A549 (cell line): ENCODE results near the gene SUSD3. TPM values are rescaled to one million over a fixed set of nuclear protein-coding genes. Genes with fewer than 3 reads are reported as not detected.

ENCODE experiments used
- ATAC-seq, 2 experiments: fragments of 200-7000 bp in 1 of 2; fragments of >200 bp in 1 of 2; cut with Nextera tagmentation in 1 of 2; cut with Tn5 transposase in 1 of 2; 3 replicates each; pipeline versions ENCODE4 v1.8.0 to v1.9.1; 2018 to 2020; ENCODE audit warnings: mild to moderate bottlenecking in 1 of 2, moderate library complexity in 1 of 2
- CTCF ChIA-PET: fragments of 300-600 bp; sonication (Branson Sonifier 250); formaldehyde crosslinking; extraction: SDS; loops from one replicate; lab custom pipeline; 2021; ENCODE audit warnings: antibody characterized with exemption, inconsistent platforms; lab: Yijun Ruan, JAX
- POLR2A ChIA-PET: fragments of 350-600 bp; formaldehyde crosslinking; extraction: SDS; loops from one replicate; lab custom pipeline; 2021; ENCODE audit warnings: antibody characterized with exemption, inconsistent platforms; lab: Yijun Ruan, JAX
- DNase-seq, 2 experiments: peaks; one replicate each; pipeline versions ENCODE4 v3.0.0 to v3.0.0-alpha.2; 2011 to 2016; ENCODE audit warnings: low read depth in 1 of 2, low spot score in 1 of 2
- FAIRE-seq: peaks from 2 replicates; lab custom pipeline; 2011; peaks lifted over from hg19 to GRCh38; lab: Jason Lieb, UNC
- H3K27ac ChIP-seq, 2 experiments: fragments of >200 bp; sonication (Bioruptor Twin); formaldehyde crosslinking; 3 replicates each; pipeline ENCODE4 v1.5.1; 2016 to 2017
- H3K4me1 ChIP-seq: fragments of >200 bp; sonication (Bioruptor Twin); formaldehyde crosslinking; 3 replicates; pipeline ENCODE4 v1.6.1; 2016
- H3K4me2 ChIP-seq: fragments of >200 bp; sonication (Bioruptor Twin); formaldehyde crosslinking; 3 replicates; pipeline ENCODE4 v1.6.1; 2016
- H3K4me3 ChIP-seq: fragments of >200 bp; sonication (Bioruptor Twin); formaldehyde crosslinking; 3 replicates; pipeline ENCODE4 v1.5.1; 2016
- H3K9me3 ChIP-seq: fragments of >200 bp; sonication (Bioruptor Twin); formaldehyde crosslinking; 3 replicates; pipeline ENCODE4 v1.6.1; 2016
- BHLHE40 ChIP-seq: IDR thresholded peaks from 2 replicates; pipeline ENCODE4 v1.6.1; 2012; ENCODE audit warnings: low read depth, low read length, inconsistent platforms
- CBX2 ChIP-seq: fragments of 200-600 bp; sonication (generic); IDR thresholded peaks from 2 replicates; pipeline ENCODE4 v1.6.1; 2016; ENCODE audit warnings: low read depth, mild to moderate bottlenecking, borderline replicate concordance
- CEBPB ChIP-seq, 2 experiments: fragments of >200 bp in 1 of 2; sonication (Bioruptor Twin) in 1 of 2; formaldehyde crosslinking in 1 of 2; IDR thresholded peaks; 2 replicates each; pipeline ENCODE4 v1.6.1; 2012 to 2016
- CHD2 ChIP-seq: fragments of 150-350 bp; IDR thresholded peaks from 2 replicates; pipeline ENCODE4 v1.6.1; 2014; ENCODE audit warnings: low read length; ENCODE audit not compliant: partially characterized antibody
- EHF ChIP-seq: fragments of 250-450 bp; sonication (Bioruptor Pico); IDR thresholded peaks from 2 replicates; pipeline ENCODE4 v1.5.0; 2020; ENCODE audit warnings: mild to moderate bottlenecking
- EHMT2 ChIP-seq: fragments of 200-600 bp; sonication (generic); IDR thresholded peaks from 2 replicates; pipeline ENCODE4 v1.6.1; 2016; ENCODE audit warnings: antibody characterized with exemption, low read depth, mild to moderate bottlenecking, moderate library complexity
- ESRRA ChIP-seq: fragments of 150-350 bp; IDR thresholded peaks from 2 replicates; pipeline ENCODE4 v1.6.1; 2014; ENCODE audit warnings: mild to moderate bottlenecking, low read length, borderline replicate concordance
- FOXS1 ChIP-seq: fragments of 250-450 bp; sonication (Bioruptor Pico); IDR thresholded peaks from 2 replicates; pipeline ENCODE4 v1.5.0; 2020; ENCODE audit warnings: mild to moderate bottlenecking, moderate library complexity
- GATA3 ChIP-seq: IDR thresholded peaks from 2 replicates; pipeline ENCODE4 v1.6.1; 2012; ENCODE audit warnings: borderline replicate concordance
- HEYL ChIP-seq: fragments of 250-450 bp; sonication (Bioruptor Pico); IDR thresholded peaks from 2 replicates; pipeline ENCODE4 v1.8.0; 2021; ENCODE audit warnings: mild to moderate bottlenecking, moderate library complexity
- HOXB13 ChIP-seq: fragments of 250-450 bp; sonication (Bioruptor Pico); IDR thresholded peaks from 2 replicates; pipeline ENCODE4 v1.5.0; 2020; ENCODE audit warnings: low read depth, mild to moderate bottlenecking, moderate library complexity
- JUNB ChIP-seq: fragments of >200 bp; sonication (Bioruptor Twin); formaldehyde crosslinking; IDR thresholded peaks from 2 replicates; pipeline ENCODE4 v1.6.1; 2016
- NPAS2 ChIP-seq: fragments of 250-450 bp; sonication (Bioruptor Pico); IDR thresholded peaks from 2 replicates; pipeline ENCODE4 v1.8.0; 2022; ENCODE audit warnings: mild to moderate bottlenecking, moderate library complexity, borderline replicate concordance
- PHF8 ChIP-seq: fragments of 200-600 bp; sonication (generic); IDR thresholded peaks from 2 replicates; pipeline ENCODE4 v1.6.1; 2016; ENCODE audit warnings: low read depth, mild to moderate bottlenecking, antibody characterized with exemption, moderate library complexity, borderline replicate concordance
- POLR2AphosphoS2 ChIP-seq: conservative IDR thresholded peaks from 2 replicates; pipeline ENCODE4 v1.6.1; 2012; ENCODE audit warnings: low read length, improper control_type of control experiment, inconsistent platforms
- RAD21 ChIP-seq, 2 experiments: fragments of >200 bp in 1 of 2; sonication (Bioruptor Twin) in 1 of 2; formaldehyde crosslinking in 1 of 2; IDR thresholded peaks in 1 of 2; conservative IDR thresholded peaks in 1 of 2; 2 replicates in 1 of 2; 3 replicates in 1 of 2; pipeline ENCODE4 v1.6.1; 2012 to 2018; ENCODE audit warnings: inconsistent platforms in 1 of 2
- RARB ChIP-seq: fragments of 250-450 bp; sonication (Bioruptor Pico); IDR thresholded peaks from 2 replicates; pipeline ENCODE4 v1.8.0; 2021; ENCODE audit warnings: mild to moderate bottlenecking, moderate library complexity
- SMC3 ChIP-seq: fragments of >200 bp; sonication (Bioruptor Twin); formaldehyde crosslinking; IDR thresholded peaks from 3 replicates; pipeline ENCODE4 v1.6.1; 2018; ENCODE audit warnings: inconsistent platforms
- SREBF2 ChIP-seq: fragments of 450-650 bp; IDR thresholded peaks from 2 replicates; pipeline ENCODE4 v1.6.1; 2014; ENCODE audit warnings: mild to moderate bottlenecking, moderate library complexity
- TP53 ChIP-seq: fragments of 250-450 bp; sonication (Bioruptor Pico); IDR thresholded peaks from 2 replicates; pipeline ENCODE4 v1.5.0; 2021; ENCODE audit warnings: mild to moderate bottlenecking, moderate library complexity
- ZSCAN20 ChIP-seq: fragments of 250-450 bp; sonication (Bioruptor Pico); IDR thresholded peaks from 2 replicates; pipeline ENCODE4 v1.8.0; 2022; ENCODE audit warnings: mild to moderate bottlenecking, moderate library complexity
- WGBS: methylation state at CpG from one replicate; pipeline ENCODE4 v1.1.6; 2017; ENCODE audit errors: missing lambda C conversion rate; 5-methylcytosine and 5-hydroxymethylcytosine counted together
- polyA plus RNA-seq, 4 experiments: library from polyadenylated mRNA; depleted of rRNA in 3 of 4; stranded (reverse); fragments of >200 nt; fragmentation: RNase III in 1 of 4; extraction: RNeasy Plus Mini Kit Qiagen cat#74134 plus additional on column Dnase treatment in 1 of 4; gene quantifications; 2 replicates in 3 of 4; 3 replicates in 1 of 4; pipeline ENCODE4 v1.2.3, GENCODE V29; 2011 to 2017
- TF ChIP-seq, protein P1 (sequence below): IDR thresholded peaks from 2 replicates; pipeline ENCODE4 v1.6.1; 2012; ENCODE audit warnings: low read depth, borderline replicate concordance
- TF ChIP-seq, protein P2 (sequence below): fragments of 150-350 bp; IDR thresholded peaks from 2 replicates; pipeline ENCODE4 v1.6.1; 2014; ENCODE audit warnings: low read depth, mild to moderate bottlenecking, low read length
- TF ChIP-seq, protein P3 (sequence below): fragments of >200 bp; sonication (Bioruptor Twin); formaldehyde crosslinking; IDR thresholded peaks from 2 replicates; pipeline ENCODE4 v1.6.1; 2016
- TF ChIP-seq, protein P4 (sequence below): fragments of 450-650 bp; IDR thresholded peaks from 2 replicates; pipeline ENCODE4 v1.6.1; 2014; ENCODE audit warnings: antibody characterized with exemption
- TF ChIP-seq, protein P5 (sequence below): fragments of 250-450 bp; sonication (Bioruptor Pico); IDR thresholded peaks from 2 replicates; pipeline ENCODE4 v1.5.0; 2020; ENCODE audit warnings: low read depth, mild to moderate bottlenecking, moderate library complexity

SUSD3 gene
- polyA plus RNA-seq, 2 of the 4 experiments (the other 2 are of a cell fraction): 0.27 to 0.34 TPM

DNA sequence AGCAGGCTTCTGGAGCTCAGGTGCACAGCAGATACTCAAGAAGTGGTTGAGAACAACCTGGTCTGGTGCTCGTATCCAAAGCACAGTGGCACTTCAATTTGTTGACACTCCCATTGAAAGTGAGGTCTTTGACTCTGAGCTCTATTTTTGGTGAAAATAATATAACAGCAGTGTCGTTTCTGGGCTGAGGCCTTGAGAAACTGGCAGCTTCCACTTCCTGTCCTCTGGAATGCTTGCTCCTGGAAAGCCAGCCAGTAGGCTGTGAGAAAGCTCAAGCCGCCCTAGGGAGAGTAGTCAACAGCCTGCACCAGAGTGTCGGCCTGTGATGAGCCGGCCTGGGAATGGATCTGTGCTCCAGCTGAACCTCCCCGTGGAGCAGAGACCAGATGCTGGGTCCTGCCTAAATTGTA, 6.8 kb upstream of the SUSD3 start:
- CTCF ChIA-PET: interaction anchor here (1.1 to 1.3 kb wide), 2 partner anchors 8 to 48 kb away, joined by 4 to 6 read pairs; no protein-coding TSS in a partner anchor
- H3K4me2 ChIP-seq: no peak overlapping the region
- POLR2A ChIA-PET: no interaction called here
- no peak for TF ChIP-seq FOXS1 (CRISPR knock-in tag)
- no peak for TF ChIP-seq CBX2
- TF ChIP-seq BHLHE40: no peak
- TF ChIP-seq, protein P1, sequence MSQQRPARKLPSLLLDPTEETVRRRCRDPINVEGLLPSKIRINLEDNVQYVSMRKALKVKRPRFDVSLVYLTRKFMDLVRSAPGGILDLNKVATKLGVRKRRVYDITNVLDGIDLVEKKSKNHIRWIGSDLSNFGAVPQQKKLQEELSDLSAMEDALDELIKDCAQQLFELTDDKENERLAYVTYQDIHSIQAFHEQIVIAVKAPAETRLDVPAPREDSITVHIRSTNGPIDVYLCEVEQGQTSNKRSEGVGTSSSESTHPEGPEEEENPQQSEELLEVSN: no peak
- TF ChIP-seq SREBF2: no peak
- TF ChIP-seq, protein P2, sequence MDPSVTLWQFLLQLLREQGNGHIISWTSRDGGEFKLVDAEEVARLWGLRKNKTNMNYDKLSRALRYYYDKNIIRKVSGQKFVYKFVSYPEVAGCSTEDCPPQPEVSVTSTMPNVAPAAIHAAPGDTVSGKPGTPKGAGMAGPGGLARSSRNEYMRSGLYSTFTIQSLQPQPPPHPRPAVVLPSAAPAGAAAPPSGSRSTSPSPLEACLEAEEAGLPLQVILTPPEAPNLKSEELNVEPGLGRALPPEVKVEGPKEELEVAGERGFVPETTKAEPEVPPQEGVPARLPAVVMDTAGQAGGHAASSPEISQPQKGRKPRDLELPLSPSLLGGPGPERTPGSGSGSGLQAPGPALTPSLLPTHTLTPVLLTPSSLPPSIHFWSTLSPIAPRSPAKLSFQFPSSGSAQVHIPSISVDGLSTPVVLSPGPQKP: no peak
- no peak for TF ChIP-seq SMC3
- TF ChIP-seq ZSCAN20 (CRISPR knock-in tag): no peak
- TF ChIP-seq, protein P3, sequence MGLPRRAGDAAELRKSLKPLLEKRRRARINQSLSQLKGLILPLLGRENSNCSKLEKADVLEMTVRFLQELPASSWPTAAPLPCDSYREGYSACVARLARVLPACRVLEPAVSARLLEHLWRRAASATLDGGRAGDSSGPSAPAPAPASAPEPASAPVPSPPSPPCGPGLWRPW: no peak
- no peak for TF ChIP-seq CEBPB (IDR thresholded peaks at IDR 0.05)
- TF ChIP-seq PHF8: no peak
- no peak for TF ChIP-seq RARB (CRISPR knock-in tag)
- TF ChIP-seq EHF (CRISPR knock-in tag): no peak
- no peak for TF ChIP-seq RAD21 (conservative IDR thresholded peaks at IDR 0.05 in 1 of 2, IDR thresholded peaks at IDR 0.05 in 1 of 2)
- TF ChIP-seq HEYL (CRISPR knock-in tag): no peak
- no peak overlapping the region for H3K27ac ChIP-seq
- DNase-seq (no peak), ATAC-seq (no peak), FAIRE-seq (no peak)
- H3K4me3 ChIP-seq: no peak overlapping the region
- H3K4me1 ChIP-seq: no peaks in the 10 kb centered on the region
- H3K9me3 ChIP-seq: no peaks in the 10 kb centered on the region
- 70% methylated on average over 6 of the region's 6 CpGs for WGBS

DNA sequence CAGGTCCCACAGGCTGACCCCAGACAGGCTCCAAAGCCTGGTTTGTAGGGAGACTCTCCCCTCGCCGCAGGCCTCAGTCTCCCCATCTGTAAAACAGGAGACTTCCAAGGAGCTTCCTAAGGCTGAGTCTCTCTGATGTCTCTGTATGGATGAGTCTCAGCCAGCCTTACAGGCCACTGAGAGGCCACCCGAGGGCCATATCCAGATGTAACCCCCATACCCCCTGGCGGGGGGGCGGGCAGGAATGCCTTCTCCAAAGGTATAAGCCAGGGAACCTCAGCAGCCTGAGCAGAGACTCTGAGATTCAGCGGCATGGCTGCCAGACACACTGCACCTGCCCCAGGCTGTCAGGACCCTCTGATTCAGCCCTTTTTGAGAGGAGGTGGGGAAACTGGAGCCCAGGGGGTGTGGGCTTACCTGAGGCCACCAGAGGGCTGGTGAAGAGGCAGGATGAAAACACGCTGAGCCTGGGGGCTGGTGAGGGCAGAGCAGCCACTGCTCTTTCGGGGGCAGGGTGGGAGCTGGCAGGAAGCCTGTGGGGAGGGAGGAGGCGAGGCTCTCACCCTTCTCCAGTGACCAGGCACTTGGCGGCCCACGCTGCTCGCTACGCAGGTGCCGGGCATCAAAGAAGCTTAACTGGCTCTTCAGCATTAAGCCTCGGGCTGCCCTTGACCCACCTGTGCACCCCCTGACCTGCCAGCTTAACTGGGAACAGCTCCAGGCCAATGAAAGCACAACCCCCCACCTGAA, 5.5 kb upstream of the SUSD3 start:
- Histone ChIP-seq H3K4me2 (no peak overlapping the region), H3K9me3 (no peaks in the 10 kb centered on the region), H3K27ac (no peak overlapping the region), H3K4me3 (no peak overlapping the region), H3K4me1 (no peaks in the 10 kb centered on the region)
- ATAC-seq (no peak), DNase-seq (no peak), FAIRE-seq (no peak)
- no peak for TF ChIP-seq TP53 (CRISPR knock-in tag)
- no peak for TF ChIP-seq CHD2
- POLR2A ChIA-PET: no interaction called here
- CTCF ChIA-PET: no interaction called here
- 82% methylated on average over 12 of the region's 15 CpGs for WGBS

DNA sequence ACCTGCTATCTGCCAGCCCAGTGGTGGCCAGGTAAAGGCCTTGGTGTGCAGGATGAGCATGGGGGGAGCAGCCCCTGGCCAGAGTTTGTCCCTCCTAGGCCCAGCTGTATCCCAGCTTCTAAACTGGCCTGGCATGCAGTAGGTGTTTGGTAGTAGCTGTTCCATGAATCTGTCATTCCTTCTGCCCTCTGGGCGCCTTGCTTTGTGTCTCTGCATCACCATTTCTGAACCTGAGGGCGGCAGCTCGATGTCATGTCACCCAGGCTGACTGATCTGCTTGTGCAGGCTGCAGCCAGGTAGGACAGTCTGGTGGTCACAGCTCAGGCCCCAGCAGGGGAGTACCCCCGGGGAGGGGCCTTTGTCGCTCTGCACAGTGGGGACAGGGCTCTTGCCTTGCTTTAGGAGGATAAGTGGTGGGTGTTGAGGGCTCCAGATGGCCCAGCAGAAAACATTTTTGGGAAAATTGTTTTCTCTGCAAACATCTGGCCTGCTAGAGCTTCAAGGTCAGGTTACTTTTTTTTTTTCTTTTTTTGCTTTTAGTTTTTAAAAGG, 4.6 kb upstream of the SUSD3 start:
- no peak overlapping the region for H3K27ac ChIP-seq
- ChIA-PET POLR2A (no interaction called here), CTCF (interaction anchor here (0.7 to 1.0 kb wide), 2 partner anchors 14 to 15 kb away, joined by 3 read pairs; no protein-coding TSS in a partner anchor)
- H3K4me3 ChIP-seq: no peak overlapping the region
- no peak for DNase-seq
- no peak overlapping the region for H3K4me2 ChIP-seq
- ATAC-seq: no peak
- WGBS: 78% methylated on average over 5 of the region's 5 CpGs
- H3K4me1 ChIP-seq: no peaks in the 10 kb centered on the region; the same call in 2 of the 3 replicates
- no peaks in the 10 kb centered on the region for H3K9me3 ChIP-seq
- no peak for FAIRE-seq
- TF ChIP-seq NPAS2 (CRISPR knock-in tag) (no peak), JUNB (no peak), RARB (CRISPR knock-in tag) (no peak), POLR2AphosphoS2 (no peak), CEBPB (IDR thresholded peaks at IDR 0.05) (no peak), HOXB13 (CRISPR knock-in tag) (no peak), BHLHE40 (no peak), ESRRA (no peak), RAD21 (conservative IDR thresholded peaks at IDR 0.05 in 1 of 2, IDR thresholded peaks at IDR 0.05 in 1 of 2) (no peak), HEYL (CRISPR knock-in tag) (no peak), EHMT2 (no peak), GATA3 (no peak)
- TF ChIP-seq, protein P4, sequence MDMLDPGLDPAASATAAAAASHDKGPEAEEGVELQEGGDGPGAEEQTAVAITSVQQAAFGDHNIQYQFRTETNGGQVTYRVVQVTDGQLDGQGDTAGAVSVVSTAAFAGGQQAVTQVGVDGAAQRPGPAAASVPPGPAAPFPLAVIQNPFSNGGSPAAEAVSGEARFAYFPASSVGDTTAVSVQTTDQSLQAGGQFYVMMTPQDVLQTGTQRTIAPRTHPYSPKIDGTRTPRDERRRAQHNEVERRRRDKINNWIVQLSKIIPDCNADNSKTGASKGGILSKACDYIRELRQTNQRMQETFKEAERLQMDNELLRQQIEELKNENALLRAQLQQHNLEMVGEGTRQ: no peak
- TF ChIP-seq, protein P5, sequence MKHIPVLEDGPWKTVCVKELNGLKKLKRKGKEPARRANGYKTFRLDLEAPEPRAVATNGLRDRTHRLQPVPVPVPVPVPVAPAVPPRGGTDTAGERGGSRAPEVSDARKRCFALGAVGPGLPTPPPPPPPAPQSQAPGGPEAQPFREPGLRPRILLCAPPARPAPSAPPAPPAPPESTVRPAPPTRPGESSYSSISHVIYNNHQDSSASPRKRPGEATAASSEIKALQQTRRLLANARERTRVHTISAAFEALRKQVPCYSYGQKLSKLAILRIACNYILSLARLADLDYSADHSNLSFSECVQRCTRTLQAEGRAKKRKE (CRISPR knock-in tag): no peak
